Measurements from ENCODE around the gene ADAMTS7.
"Not testable (repeated sequence)": the region's sequence is repeated elsewhere in the genome, so short reads cannot be mapped to it uniquely, and the experiment has no call there.

The ADAMTS7 gene

GRCh38 chr15:78841376-78841706 is 30.1 kb upstream of the ADAMTS7 start:
- FAIRE-seq (no peak), DNase-seq (ENCODE audit: insufficient read length) (no peak)
- TF ChIP-seq TAF1 (IDR thresholded peaks at IDR 0.05; ENCODE audit: borderline replicate concordance, low read depth, low read length) (no peak), POLR2AphosphoS5 (IDR thresholded peaks at IDR 0.05; ENCODE audit: low read depth, low read length) (no peak), POLR2A (IDR thresholded peaks at IDR 0.05; ENCODE audit: low read depth, low read length) (no peak)

DNA sequence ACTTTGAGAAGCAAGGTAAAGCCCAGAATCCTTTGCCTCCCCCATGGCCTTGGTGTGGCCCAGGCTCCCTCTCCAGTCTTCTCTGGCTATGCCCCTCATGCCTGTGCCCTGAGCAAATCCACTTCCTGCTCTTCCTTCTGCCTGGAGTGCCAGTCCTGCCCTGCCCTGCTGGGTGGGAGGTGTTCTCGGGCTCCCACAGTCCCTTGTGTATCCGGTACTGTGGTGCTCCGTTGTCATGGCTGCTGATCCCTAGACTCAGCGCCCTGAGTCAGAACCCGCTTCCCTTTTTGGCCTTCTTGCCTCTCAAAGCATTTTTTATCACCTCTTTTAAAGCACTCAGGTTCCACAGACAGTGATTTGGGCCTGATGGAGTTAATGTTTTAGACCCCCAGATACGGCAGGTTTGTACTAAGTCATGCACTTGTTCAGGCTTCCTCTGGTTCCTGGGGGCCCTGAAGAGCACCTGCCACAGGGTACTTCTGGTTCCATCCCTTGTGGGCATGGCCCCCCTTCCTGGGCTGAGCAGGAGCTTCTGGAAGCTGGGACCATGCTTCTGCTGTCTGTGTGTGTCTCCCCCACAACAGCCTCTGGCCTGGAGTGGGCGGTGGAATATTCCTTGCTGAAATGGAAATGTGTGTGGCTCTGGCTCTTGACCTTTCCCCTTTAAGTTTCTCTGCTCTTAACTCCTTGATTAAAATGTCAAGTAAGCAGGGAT is 29.6 kb upstream of the ADAMTS7 start:
- TF ChIP-seq POLR2AphosphoS5 (IDR thresholded peaks at IDR 0.05; ENCODE audit: low read depth, low read length) (no peak), POLR2A (IDR thresholded peaks at IDR 0.05; ENCODE audit: low read depth, low read length) (no peak), TAF1 (IDR thresholded peaks at IDR 0.05; ENCODE audit: borderline replicate concordance, low read depth, low read length) (no peak)
- DNase-seq (ENCODE audit: insufficient read length), result no peak
- FAIRE-seq, result no peak

DNA sequence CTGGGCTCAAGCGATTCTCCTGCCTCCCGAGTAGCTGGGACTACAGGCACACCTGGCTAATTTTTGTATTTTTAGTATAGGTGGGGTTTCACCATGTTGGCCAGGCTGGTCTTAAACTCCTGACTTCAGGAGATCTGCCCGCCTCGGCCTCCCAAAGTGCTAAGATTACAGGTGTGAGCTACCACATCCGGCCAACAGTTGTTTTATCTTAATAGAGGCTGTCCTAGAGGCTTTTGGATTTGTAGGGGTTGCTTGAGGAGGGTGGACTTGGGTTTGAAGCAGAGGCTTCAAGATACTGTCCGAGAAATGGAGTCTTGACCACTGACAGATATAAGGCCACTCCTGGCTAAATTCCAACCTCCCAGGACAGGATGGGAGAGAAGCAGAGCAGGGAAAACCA is 27.9 kb upstream of the ADAMTS7 start:
- DNase-seq (ENCODE audit: insufficient read length); FAIRE-seq: not testable (repeated sequence)

DNA sequence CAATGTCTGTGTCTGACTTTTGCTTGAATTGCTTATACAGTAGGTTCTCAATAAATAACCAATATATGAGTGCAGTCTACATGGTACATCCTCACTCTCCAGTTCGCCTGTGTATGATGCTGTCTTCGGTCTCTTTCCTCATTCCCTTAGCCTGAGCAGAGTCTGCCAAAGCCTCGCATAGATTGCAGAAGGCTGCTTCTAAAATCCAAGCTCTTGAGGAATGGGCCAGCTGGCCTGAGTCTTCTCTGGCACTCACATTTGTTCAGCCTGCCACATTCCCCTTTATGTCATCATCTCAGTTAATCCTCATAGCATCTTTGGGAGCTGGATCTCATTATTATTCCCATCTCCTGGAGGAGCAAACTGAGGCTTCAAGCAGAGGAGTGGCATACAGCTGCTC is 27.2 kb upstream of the ADAMTS7 start:
- TF ChIP-seq POLR2A (IDR thresholded peaks at IDR 0.05; ENCODE audit: low read depth, low read length) (no peak), TAF1 (IDR thresholded peaks at IDR 0.05; ENCODE audit: borderline replicate concordance, low read depth, low read length) (no peak), POLR2AphosphoS5 (IDR thresholded peaks at IDR 0.05; ENCODE audit: low read depth, low read length) (no peak)
- no peak for DNase-seq (ENCODE audit: insufficient read length)
- FAIRE-seq, result no peak

DNA sequence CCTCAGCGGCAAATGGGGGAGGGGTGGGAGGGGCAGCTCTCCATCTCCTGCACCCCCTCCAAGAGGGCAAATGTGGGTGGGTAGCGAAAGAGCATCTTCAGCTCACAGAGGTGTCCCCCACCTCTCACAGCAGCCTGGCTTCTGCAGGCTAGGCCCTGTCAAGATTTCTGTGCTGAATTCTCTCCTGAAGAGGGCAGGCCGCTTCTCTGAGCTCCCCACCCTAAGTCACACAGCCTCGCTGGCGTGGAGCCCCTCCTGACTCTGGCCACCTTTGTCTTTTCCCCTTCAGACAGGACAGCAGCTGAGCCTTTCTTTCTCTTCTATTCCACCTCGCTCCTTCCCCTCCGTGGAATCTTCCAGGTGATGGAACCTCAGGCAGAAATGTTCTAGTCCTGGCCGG is 26.3 kb upstream of the ADAMTS7 start:
- TF ChIP-seq POLR2AphosphoS5 (IDR thresholded peaks at IDR 0.05; ENCODE audit: low read depth, low read length), result no peak
- TF ChIP-seq TAF1 (IDR thresholded peaks at IDR 0.05; ENCODE audit: borderline replicate concordance, low read depth, low read length), result no peak
- TF ChIP-seq POLR2A (IDR thresholded peaks at IDR 0.05; ENCODE audit: low read depth, low read length), result no peak
- FAIRE-seq (no peak), DNase-seq (ENCODE audit: insufficient read length) (no peak)

DNA sequence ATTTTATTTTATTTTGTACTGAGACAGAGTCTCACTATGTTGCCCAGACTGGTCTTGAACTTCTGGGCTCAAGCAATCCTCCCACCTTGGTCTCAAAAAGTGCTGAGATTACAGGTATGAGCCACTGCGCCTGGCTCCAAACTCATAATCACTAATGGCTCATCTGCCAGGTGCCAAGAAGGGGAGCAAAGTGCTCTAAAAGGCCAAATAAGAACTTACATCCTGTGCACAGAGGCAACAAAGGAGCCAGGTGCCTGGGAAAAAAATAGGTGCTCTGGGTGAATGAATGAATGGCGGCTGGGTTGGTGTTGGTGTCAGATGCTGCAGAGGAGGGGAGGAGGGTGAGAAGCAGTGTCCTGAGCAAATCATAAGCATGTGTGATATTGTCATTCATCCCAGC is 25.9 kb upstream of the ADAMTS7 start:
- TF ChIP-seq POLR2AphosphoS5 (IDR thresholded peaks at IDR 0.05; ENCODE audit: low read depth, low read length), result no peak
- TF ChIP-seq POLR2A (IDR thresholded peaks at IDR 0.05; ENCODE audit: low read depth, low read length), result no peak
- TF ChIP-seq TAF1 (IDR thresholded peaks at IDR 0.05; ENCODE audit: borderline replicate concordance, low read depth, low read length), result no peak
- no peak for FAIRE-seq
- DNase-seq (ENCODE audit: insufficient read length), result no peak

DNA sequence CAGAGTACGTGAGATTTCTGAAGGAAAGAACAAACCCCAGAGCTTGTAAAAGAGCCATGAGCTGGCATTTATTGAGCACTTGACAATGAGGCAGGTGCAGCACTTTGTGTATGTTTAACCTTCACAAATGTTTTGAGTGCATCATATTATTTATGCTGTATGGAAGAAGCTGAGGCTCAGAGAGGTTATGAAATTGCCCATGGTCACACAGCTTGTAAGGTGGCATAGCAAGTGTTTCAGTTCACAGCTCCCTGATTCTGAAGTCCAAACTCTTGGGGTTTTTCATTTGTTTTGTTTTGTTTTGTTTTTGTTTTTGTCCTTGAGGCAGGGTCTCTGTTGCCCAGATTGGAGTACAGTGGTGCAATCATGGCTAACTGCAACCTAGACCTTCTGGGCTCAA is 25.1 kb upstream of the ADAMTS7 start:
- DNase-seq (ENCODE audit: insufficient read length) (no peak), FAIRE-seq (no peak)
- no peak for TF ChIP-seq POLR2A (IDR thresholded peaks at IDR 0.05; ENCODE audit: low read depth, low read length)
- no peak for TF ChIP-seq TAF1 (IDR thresholded peaks at IDR 0.05; ENCODE audit: borderline replicate concordance, low read depth, low read length)
- TF ChIP-seq POLR2AphosphoS5 (IDR thresholded peaks at IDR 0.05; ENCODE audit: low read depth, low read length), result no peak

DNA sequence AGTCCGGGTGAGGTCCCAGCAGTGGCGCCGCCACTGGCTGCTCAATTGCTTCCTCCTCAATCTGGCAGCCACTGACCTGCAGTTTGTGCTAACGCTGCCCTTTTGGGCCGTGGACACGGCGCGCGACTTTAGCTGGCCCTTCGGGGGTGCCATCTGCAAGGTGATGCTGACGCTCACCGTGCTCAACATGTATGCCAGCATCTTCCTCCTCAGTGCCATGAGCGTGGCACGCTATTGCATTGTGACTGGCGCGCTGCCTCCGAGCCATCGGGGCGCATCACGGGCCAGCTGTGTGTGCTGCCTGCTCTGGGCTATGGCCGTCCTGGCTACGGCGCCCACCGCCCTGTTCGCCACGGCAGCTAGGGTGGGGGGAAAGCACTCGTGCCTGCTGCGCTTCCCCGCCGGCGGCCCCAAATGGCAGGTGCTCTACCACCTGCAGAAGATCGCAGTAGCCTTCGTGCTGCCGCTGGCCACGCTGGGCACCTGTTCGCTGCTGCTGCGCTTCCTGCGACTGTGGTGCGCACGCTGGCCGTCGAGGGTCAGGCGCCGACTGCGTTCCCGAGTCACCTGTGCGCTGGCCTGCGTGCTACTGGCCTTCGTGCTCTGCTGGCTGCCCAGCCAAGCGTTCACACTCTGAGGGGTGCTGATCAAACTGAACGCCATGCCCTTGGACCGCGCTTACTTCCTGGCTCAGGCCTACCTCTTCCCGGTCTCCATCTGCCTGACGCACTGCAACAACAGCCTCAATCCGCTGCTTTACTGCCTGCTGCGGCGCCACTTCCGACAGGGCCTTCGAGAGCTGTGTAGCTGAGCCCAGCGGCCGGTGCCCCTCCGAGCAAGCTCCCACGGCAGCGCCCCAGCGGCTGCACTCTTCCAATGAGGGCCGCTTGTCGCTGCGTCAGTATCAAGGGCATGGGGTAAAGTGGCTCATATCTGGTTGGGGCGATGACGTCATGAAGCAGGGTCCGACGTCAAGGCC is 20.3 kb upstream of the ADAMTS7 start:
- DNase-seq (ENCODE audit: insufficient read length) (no peak), FAIRE-seq (no peak)
- TF ChIP-seq POLR2AphosphoS5 (IDR thresholded peaks at IDR 0.05; ENCODE audit: low read depth, low read length), result no peak

DNA sequence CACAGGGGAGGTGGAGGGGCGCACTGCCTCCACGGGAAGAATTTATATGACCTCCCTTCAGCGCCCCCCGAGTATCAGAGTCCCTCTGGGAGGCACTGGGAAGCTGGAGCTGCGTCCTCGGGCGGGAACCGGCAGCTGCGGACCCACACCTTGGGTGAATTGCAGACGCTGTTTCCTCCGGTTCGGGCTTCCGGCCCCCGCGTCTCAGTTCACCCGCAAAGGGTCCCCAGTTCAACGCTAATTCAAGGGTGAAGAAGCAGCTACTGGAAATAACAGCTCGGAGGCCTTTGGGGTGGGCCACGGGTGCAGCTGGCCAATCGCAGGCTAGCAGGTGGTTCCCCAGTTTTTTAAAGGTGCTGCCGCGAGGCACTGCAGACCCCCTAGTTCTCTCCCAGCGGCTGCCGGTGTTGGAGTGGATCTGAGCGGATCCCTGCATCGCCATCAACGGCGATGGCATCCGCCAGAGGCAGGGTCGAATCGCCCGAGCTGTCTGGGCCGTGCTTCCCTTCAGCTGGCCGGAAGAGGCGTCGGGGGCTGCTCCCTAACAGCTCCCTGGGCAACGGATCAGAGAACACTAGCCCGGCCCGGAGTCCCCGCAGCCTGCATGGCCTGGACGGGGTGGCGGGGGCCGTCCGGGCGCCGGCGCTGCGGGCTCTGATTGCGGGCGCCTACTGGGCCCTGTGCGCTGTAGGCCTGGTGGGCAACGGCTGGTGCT is 19.4 kb upstream of the ADAMTS7 start:
- no peak for DNase-seq (ENCODE audit: insufficient read length)
- TF ChIP-seq POLR2AphosphoS5 (IDR thresholded peaks at IDR 0.05; ENCODE audit: low read depth, low read length), result no peak
- no peak for TF ChIP-seq TAF1 (IDR thresholded peaks at IDR 0.05; ENCODE audit: borderline replicate concordance, low read depth, low read length)
- no peak for TF ChIP-seq POLR2A (IDR thresholded peaks at IDR 0.05; ENCODE audit: low read depth, low read length)
- FAIRE-seq, result no peak

GRCh38 chr15:78828920-78829319 is 17.7 kb upstream of the ADAMTS7 start:
- no peak for FAIRE-seq
- DNase-seq (ENCODE audit: insufficient read length), result no peak
- TF ChIP-seq TAF1 (IDR thresholded peaks at IDR 0.05; ENCODE audit: borderline replicate concordance, low read depth, low read length), result no peak
- no peak for TF ChIP-seq POLR2AphosphoS5 (IDR thresholded peaks at IDR 0.05; ENCODE audit: low read depth, low read length)
- TF ChIP-seq POLR2A (IDR thresholded peaks at IDR 0.05; ENCODE audit: low read depth, low read length), result no peak

DNA sequence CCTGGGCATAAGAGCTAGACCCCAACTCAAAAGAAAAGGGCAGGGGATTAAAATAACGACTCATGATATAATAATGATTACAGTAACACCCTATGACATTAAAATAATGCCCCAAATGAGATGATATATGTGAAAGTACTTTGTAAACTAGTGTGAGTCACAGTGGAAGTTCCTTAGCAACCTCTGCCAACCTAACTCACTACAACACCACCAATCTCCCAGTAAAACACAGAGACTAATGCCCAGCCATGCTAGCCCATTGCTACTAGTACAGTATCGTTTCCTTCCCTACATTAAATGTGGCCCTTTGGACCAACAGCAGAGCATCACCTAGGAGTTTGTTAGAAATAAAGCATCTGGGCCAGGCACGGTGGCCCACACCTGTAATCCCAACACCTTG is 11.2 kb upstream of the ADAMTS7 start:
- no peak for DNase-seq (ENCODE audit: insufficient read length)
- no peak for TF ChIP-seq TAF1 (IDR thresholded peaks at IDR 0.05; ENCODE audit: borderline replicate concordance, low read depth, low read length)
- no peak for FAIRE-seq

GRCh38 chr15:78811825-78812183 is 540 bp upstream of the ADAMTS7 start:
- FAIRE-seq (no peak), DNase-seq (ENCODE audit: insufficient read length) (no peak)
- TF ChIP-seq POLR2A (IDR thresholded peaks at IDR 0.05; ENCODE audit: low read depth, low read length), result no peak
- TF ChIP-seq POLR2AphosphoS5 (IDR thresholded peaks at IDR 0.05; ENCODE audit: low read depth, low read length), result no peak
- no peak for TF ChIP-seq TAF1 (IDR thresholded peaks at IDR 0.05; ENCODE audit: borderline replicate concordance, low read depth, low read length)
